HG02642 (cell line): ENCODE data around the gene KDELR1.
"Not testable (repeated sequence)": the region's sequence is repeated elsewhere in the genome, so short reads cannot be mapped to it uniquely, and the experiment has no call there.

Source experiments
- ATAC-seq: cut with Tn5 transposase; IDR thresholded peaks from one replicate; pipeline ENCODE4 v1.9.1; 2021; ENCODE audit warnings: mild to moderate bottlenecking; ENCODE audit not compliant: unreplicated experiment, poor library complexity

Gene KDELR1

GRCh38 chr19:48372904-48373303 lies 18.4 kb downstream of the KDELR1 start:
- ATAC-seq = no peak

- not testable (repeated sequence) for ATAC-seq
Measured at GRCh38 chr19:48371771-48372170, 19.6 kb downstream of the KDELR1 start.

- ATAC-seq = no peak
Measured at GRCh38 chr19:48371367-48371766, 20.0 kb downstream of the KDELR1 start.

GRCh38 chr19:48370955-48371354 lies 20.4 kb downstream of the KDELR1 start:
- ATAC-seq = no peak

GRCh38 chr19:48368936-48369335 lies 22.4 kb downstream of the KDELR1 start:
- ATAC-seq = no peak

GRCh38 chr19:48367855-48368254 lies 23.5 kb downstream of the KDELR1 start:
- no peak for ATAC-seq

GRCh38 chr19:48365602-48366001 lies 25.7 kb downstream of the KDELR1 start:
- no peak for ATAC-seq

- ATAC-seq = no peak
Measured at GRCh38 chr19:48364598-48365348, 26.6 kb downstream of the KDELR1 start.

GRCh38 chr19:48363810-48364597 lies 27.3 kb downstream of the KDELR1 start, which contains the start of the genes SYNGR4 and TMEM143:
SYNGR4 (plus strand) TSS chr19:48364367; CDS start chr19:48365843, 1,476 bp downstream.
TMEM143 (minus strand) TSS chr19:48363940; CDS start chr19:48363920, 20 bp downstream.
- ATAC-seq = peak; percentile 87

GRCh38 chr19:48363500-48363809 lies 27.9 kb downstream of the KDELR1 start:
- ATAC-seq = peak; percentile 12

GRCh38 chr19:48362716-48363499 lies 28.4 kb downstream of the KDELR1 start:
- peak; percentile 51 for ATAC-seq

GRCh38 chr19:48361912-48362311 lies 29.4 kb downstream of the KDELR1 start:
- no peak for ATAC-seq

- no peak for ATAC-seq
Measured at GRCh38 chr19:48359123-48359522, 32.2 kb downstream of the KDELR1 start.

- ATAC-seq = no peak
Measured at GRCh38 chr19:48355365-48355954, 35.9 kb downstream of the KDELR1 start.

- ATAC-seq = no peak
Measured at GRCh38 chr19:48354332-48354992, 36.9 kb downstream of the KDELR1 start.

GRCh38 chr19:48353677-48354076 lies 37.7 kb downstream of the KDELR1 start:
- ATAC-seq = no peak

- no peak for ATAC-seq
Measured at GRCh38 chr19:48351341-48351752, 40.0 kb downstream of the KDELR1 start.

- ATAC-seq = no peak
Measured at GRCh38 chr19:48350856-48351255, 40.5 kb downstream of the KDELR1 start.

GRCh38 chr19:48348737-48349136 lies 42.6 kb downstream of the KDELR1 start:
- ATAC-seq = no peak

GRCh38 chr19:48348045-48348444 lies 43.3 kb downstream of the KDELR1 start:
- ATAC-seq = no peak
